ENCODE measurements around the gene DYSF. TPM values are rescaled to one million over a fixed set of nuclear protein-coding genes. Genes with fewer than 3 reads are reported as not detected.
A peak's percentile ranks its signal among the peaks of the same experiment; 100 is the strongest.

The DYSF gene
- polyA plus RNA-seq, 1 of the 3 experiments (the other 2 are of a cell fraction), result 0.10 TPM

- 37% methylated on average over 2 of the region's 2 CpGs for WGBS (ENCODE audit: low lambda C conversion rate)
- no peak overlapping the region for H3K4me3 ChIP-seq (ENCODE audit: low read depth in 2 of 2, low read length in 1 of 2)
- ChIA-PET POLR2A (interaction anchor here (0.6 kb wide), 1 partner anchor 11 kb away, joined by 6 read pairs; no protein-coding TSS in a partner anchor), CTCF (no interaction called here)
- H3K27ac ChIP-seq (ENCODE audit: low read depth in 2 of 2, low read length in 1 of 2), result no peak overlapping the region
- H2AFZ ChIP-seq (ENCODE audit: low read depth), result no peak overlapping the region
- H3K4me2 ChIP-seq, result no peak overlapping the region
- H3F3A ChIP-seq (replicated peaks; ENCODE audit: insufficient read depth), result no peaks in the 10 kb centered on the region
- H3K79me2 ChIP-seq (ENCODE audit: insufficient read depth), result no peaks in the 10 kb centered on the region
- no peaks in the 10 kb centered on the region for H3K4me1 ChIP-seq (ENCODE audit: control insufficient read depth in 1 of 2, insufficient read depth in 2 of 2, low read depth in 1 of 2, low read length in 1 of 2)
- no peaks in the 10 kb centered on the region; the same call in 1 of the 2 replicates for H3K9me3 ChIP-seq
- H3K9ac ChIP-seq, result no peak overlapping the region
- TF ChIP-seq SIN3A (IDR thresholded peaks at IDR 0.05; ENCODE audit: borderline replicate concordance, low read depth, low read length) (no peak), TAF1 (IDR thresholded peaks at IDR 0.05; ENCODE audit: borderline replicate concordance, low read depth, low read length) (no peak), EZH2phosphoT487 (IDR thresholded peaks at IDR 0.05; ENCODE audit: borderline replicate concordance, low read depth) (no peak), NRF1 (IDR thresholded peaks at IDR 0.05; ENCODE audit: low read depth, low read length) (no peak), PBX3 (IDR thresholded peaks at IDR 0.05) (no peak), USF1 (IDR thresholded peaks at IDR 0.05; ENCODE audit: borderline replicate concordance, low read depth) (no peak), FOSL2 (IDR thresholded peaks at IDR 0.05; ENCODE audit: borderline replicate concordance, low read depth) (no peak), GATA2 (CRISPR knock-in tag; IDR thresholded peaks at IDR 0.05) (no peak), YY1 (IDR thresholded peaks at IDR 0.05; ENCODE audit: low read depth) (no peak), POLR2AphosphoS5 (IDR thresholded peaks at IDR 0.05; ENCODE audit: low read depth, low read length) (no peak), ELF1 (IDR thresholded peaks at IDR 0.05) (no peak), GABPA (IDR thresholded peaks at IDR 0.05; ENCODE audit: low read depth) (no peak), RXRA (IDR thresholded peaks at IDR 0.05; ENCODE audit: borderline replicate concordance, low read depth) (no peak)
- no peaks in the 10 kb centered on the region for H3K9me2 ChIP-seq
- no peaks in the 10 kb centered on the region for H4K20me1 ChIP-seq (ENCODE audit: insufficient read depth)
- H3K36me3 ChIP-seq (replicated peaks in 1 of 2; ENCODE audit: control insufficient read depth in 1 of 2, insufficient read depth in 2 of 2, low read length in 1 of 2), result no peaks in the 10 kb centered on the region
- no peaks in the 10 kb centered on the region; the same call in 1 of the 2 replicates for H3K27me3 ChIP-seq (ENCODE audit: insufficient read depth)
- no peak for DNase-seq
These were observed 176.6 kb downstream of the DYSF start for GRCh38 chr2:71629771-71630453.

GRCh38 chr2:71630454-71631328 is 177.3 kb downstream of the DYSF start:
- Histone ChIP-seq H3K27ac (ENCODE audit: low read depth in 2 of 2, low read length in 1 of 2) (peak overlapping the region in 1 of 2 experiments; percentile 43; a peak in 2 of 4 replicates), H3K4me2 (no peak overlapping the region), H3K9me2 (no peaks in the 10 kb centered on the region), H3K4me1 (ENCODE audit: control insufficient read depth in 1 of 2, insufficient read depth in 2 of 2, low read depth in 1 of 2, low read length in 1 of 2) (no peaks in the 10 kb centered on the region), H3K9me3 (no peaks in the 10 kb centered on the region; the same call in 1 of the 2 replicates), H3K27me3 (ENCODE audit: insufficient read depth) (no peaks in the 10 kb centered on the region; the same call in 1 of the 2 replicates), H2AFZ (ENCODE audit: low read depth) (no peak overlapping the region), H3K36me3 (replicated peaks in 1 of 2; ENCODE audit: control insufficient read depth in 1 of 2, insufficient read depth in 2 of 2, low read length in 1 of 2) (no peaks in the 10 kb centered on the region), H3K79me2 (ENCODE audit: insufficient read depth) (no peaks in the 10 kb centered on the region), H3K9ac (no peak overlapping the region), H3F3A (replicated peaks; ENCODE audit: insufficient read depth) (no peaks in the 10 kb centered on the region), H3K4me3 (ENCODE audit: low read depth in 2 of 2, low read length in 1 of 2) (no peak overlapping the region), H4K20me1 (ENCODE audit: insufficient read depth) (no peaks in the 10 kb centered on the region)
- DNase-seq, result no peak
- POLR2A ChIA-PET, result no interaction called here
- CTCF ChIA-PET, result no interaction called here
- 16% methylated on average over 2 of the region's 2 CpGs for WGBS (ENCODE audit: low lambda C conversion rate)
- TF ChIP-seq SIN3A (IDR thresholded peaks at IDR 0.05; ENCODE audit: borderline replicate concordance, low read depth, low read length), result no peak
- no peak for TF ChIP-seq RCOR1 (IDR thresholded peaks at IDR 0.05; ENCODE audit: low read length)
- TF ChIP-seq EP300 (IDR thresholded peaks at IDR 0.05; ENCODE audit: borderline replicate concordance in 1 of 2, low read depth in 1 of 2, low read length in 1 of 2), result no peak
- no peak for TF ChIP-seq FOXJ3 (CRISPR knock-in tag; IDR thresholded peaks at IDR 0.05)
- no peak for TF ChIP-seq REST (IDR thresholded peaks at IDR 0.05; ENCODE audit: low read depth, low read length)
- no peak for TF ChIP-seq FOXM1 (IDR thresholded peaks at IDR 0.05; ENCODE audit: low read depth)
- no peak for TF ChIP-seq GABPA (IDR thresholded peaks at IDR 0.05; ENCODE audit: low read depth)
- no peak for TF ChIP-seq MXI1 (IDR thresholded peaks at IDR 0.05; ENCODE audit: low read depth, low read length)
